ENCODE measurements around the gene FUNDC1. TPM values are rescaled to one million over a fixed set of nuclear protein-coding genes. Genes with fewer than 3 reads are reported as not detected.
A peak's percentile ranks its signal among the peaks of the same experiment; 100 is the strongest.

FUNDC1 gene
- total RNA-seq, 2 donors from 2014 or later, result 9.9 to 11.1 TPM

DNA sequence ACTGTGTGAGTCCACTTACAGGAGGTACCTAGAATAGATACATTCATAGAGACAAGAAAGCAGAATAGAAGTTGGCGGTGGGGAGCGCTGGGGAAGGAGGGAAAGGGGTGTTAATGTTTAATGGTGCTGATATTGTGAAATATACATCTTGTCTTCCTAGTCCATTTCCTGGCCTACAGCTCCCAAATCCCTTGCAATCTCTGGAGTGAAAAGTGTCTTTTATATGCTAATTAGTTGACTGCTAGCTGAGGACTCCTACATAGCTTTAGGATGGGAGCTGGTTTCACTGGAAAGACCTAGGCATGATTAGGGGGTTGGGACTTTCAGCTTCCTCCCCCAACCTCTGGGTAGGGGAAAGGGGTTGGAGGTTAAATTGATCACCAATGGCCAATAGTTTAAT, 36.0 kb downstream of the FUNDC1 start:
- H3K9me3 Mint-ChIP-seq, result no peaks in the 10 kb centered on the region
- no peak overlapping the region for H3K4me3 Mint-ChIP-seq
- peak overlapping the region; percentile 73 for H3K27ac Mint-ChIP-seq
- H3K36me3 Mint-ChIP-seq (ENCODE audit: low read depth), result no peaks in the 10 kb centered on the region
- ATAC-seq (replicated peaks), result no peak
- peaks cover 6% of the 10 kb centered on the region for H3K4me1 Mint-ChIP-seq
- no peaks in the 10 kb centered on the region for H3K27me3 Mint-ChIP-seq

DNA sequence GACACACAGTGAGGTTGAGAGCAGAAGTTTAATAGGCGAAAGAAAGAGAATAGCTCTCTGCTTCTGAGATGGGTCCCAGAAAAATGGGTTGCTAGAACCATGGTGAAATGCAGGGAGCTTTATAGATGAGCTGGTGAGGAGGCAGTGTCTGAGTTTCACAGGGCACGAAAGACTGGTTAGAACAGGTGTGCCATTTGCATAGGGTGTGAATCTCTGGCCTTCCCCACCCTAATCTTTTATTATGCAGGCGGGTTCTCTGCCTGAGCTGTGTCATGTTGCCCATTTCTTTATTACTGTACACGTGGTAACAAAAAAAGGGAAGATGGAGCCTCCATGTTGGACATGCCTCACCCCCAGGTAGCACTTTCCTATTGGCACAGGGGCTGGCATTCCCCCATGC, 39.1 kb downstream of the FUNDC1 start:
- H3K27me3 Mint-ChIP-seq, result no peaks in the 10 kb centered on the region
- no peak overlapping the region for H3K27ac Mint-ChIP-seq
- no peak for ATAC-seq (replicated peaks)
- no peaks in the 10 kb centered on the region for H3K9me3 Mint-ChIP-seq
- H3K36me3 Mint-ChIP-seq (ENCODE audit: low read depth), result no peaks in the 10 kb centered on the region
- no peak overlapping the region for H3K4me3 Mint-ChIP-seq
- peaks cover 6% of the 10 kb centered on the region for H3K4me1 Mint-ChIP-seq

DNA sequence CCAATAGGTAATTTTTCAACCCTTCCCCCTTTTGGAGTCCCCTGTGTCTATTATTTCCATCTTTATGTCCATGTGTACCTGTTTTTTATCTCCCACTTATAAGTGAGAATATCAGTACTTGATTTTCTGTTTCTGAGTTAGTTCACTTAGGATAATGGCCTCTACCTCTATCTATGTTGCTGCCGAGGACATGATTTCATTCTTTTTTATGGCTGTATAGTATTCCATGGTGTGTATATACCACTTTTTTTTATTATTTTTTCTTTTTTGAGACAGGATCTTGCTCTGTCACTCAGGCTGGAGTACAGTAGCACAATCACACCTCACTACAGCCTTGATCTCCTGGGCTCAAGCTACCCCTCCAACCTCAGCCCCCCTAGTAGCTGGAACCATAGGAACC, 47.6 kb downstream of the FUNDC1 start:
- no peak overlapping the region for H3K27ac Mint-ChIP-seq
- H3K36me3 Mint-ChIP-seq (ENCODE audit: low read depth), result no peaks in the 10 kb centered on the region
- peaks cover 3% of the 10 kb centered on the region for H3K4me1 Mint-ChIP-seq
- no peak for ATAC-seq (replicated peaks)
- H3K27me3 Mint-ChIP-seq, result peaks cover 4% of the 10 kb centered on the region
- H3K4me3 Mint-ChIP-seq, result no peak overlapping the region
- H3K9me3 Mint-ChIP-seq, result no peaks in the 10 kb centered on the region

DNA sequence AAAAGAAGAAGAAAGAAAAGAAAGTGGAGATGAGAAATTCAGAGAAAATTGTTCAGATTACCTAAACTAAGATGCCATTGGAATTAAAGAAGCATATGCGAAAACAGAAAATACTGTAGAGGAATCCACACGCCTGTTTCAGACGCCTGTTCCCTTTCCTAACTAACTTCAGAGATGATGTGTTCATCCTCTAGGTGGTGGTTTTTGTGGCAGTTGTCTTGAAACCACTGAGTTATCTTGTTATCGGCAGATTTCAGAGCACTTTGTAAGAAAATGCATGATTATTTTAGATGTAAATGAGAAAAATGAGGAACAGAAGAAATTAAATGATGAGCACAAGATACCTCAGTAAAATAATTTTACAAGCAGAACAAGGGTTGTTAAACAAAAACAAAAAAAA, 48.3 kb downstream of the FUNDC1 start:
- no peaks in the 10 kb centered on the region for H3K9me3 Mint-ChIP-seq
- peak; percentile 40 for ATAC-seq (replicated peaks)
- H3K27ac Mint-ChIP-seq, result no peak overlapping the region
- no peak overlapping the region for H3K4me3 Mint-ChIP-seq
- peaks cover 4% of the 10 kb centered on the region for H3K27me3 Mint-ChIP-seq
- peaks cover 3% of the 10 kb centered on the region for H3K4me1 Mint-ChIP-seq
- H3K36me3 Mint-ChIP-seq (ENCODE audit: low read depth), result no peaks in the 10 kb centered on the region

DNA sequence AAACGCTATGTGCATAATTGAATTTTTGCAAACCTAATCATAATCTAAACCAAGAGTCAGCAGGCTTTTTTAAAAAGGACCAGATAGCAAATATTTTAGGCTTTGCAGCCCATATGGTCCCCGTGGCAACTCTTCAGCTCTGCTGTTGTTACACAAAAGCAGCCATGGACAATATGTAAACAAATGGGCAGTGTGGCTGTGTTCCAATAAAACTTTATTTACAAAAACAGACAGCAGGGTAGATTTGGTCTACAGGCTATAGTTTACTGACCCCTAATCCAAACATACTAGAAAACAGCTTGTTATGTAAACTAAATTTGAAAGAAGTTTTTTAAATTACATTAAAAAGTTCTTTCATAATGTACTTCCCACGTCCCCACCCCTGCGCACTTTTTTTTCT, 53.1 kb downstream of the FUNDC1 start:
- H3K36me3 Mint-ChIP-seq (ENCODE audit: low read depth), result no peaks in the 10 kb centered on the region

DNA sequence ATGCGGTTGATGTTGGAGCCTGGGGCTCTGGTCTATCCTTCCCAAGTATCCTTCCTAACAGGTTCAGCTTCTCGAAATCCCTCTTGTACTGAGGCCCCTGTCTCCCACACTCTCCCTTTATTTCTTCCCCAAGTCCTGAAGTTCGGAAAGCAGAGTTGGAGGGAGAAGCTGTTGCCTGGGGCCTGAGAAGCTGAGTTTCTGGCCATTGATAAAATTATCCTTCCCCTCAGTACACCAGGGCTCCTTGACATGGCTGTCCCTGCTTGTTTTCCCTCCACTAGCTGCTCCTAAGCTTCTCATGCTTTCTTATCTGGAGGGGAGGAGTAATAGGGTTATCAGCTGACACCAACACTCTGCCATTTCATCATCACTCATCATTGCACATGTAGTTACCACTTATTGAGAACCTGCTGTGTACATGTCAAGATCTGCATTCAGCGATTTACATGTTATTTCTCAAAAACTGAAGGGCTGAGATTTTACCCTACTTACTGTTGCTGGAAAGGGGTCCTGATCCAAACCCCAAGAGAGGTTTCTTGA, 58.0 kb downstream of the FUNDC1 start:
- ATAC-seq (replicated peaks), result no peak
- Mint-ChIP-seq H3K4me1 (no peaks in the 10 kb centered on the region), H3K36me3 (ENCODE audit: low read depth) (no peaks in the 10 kb centered on the region), H3K4me3 (no peak overlapping the region), H3K9me3 (no peaks in the 10 kb centered on the region), H3K27me3 (no peaks in the 10 kb centered on the region), H3K27ac (no peak overlapping the region)

More for the DNA sequence above, 53.1 kb downstream of the FUNDC1 start:
- ATAC-seq (replicated peaks), result no peak
- Mint-ChIP-seq H3K4me3 (no peak overlapping the region), H3K27ac (no peak overlapping the region), H3K9me3 (no peaks in the 10 kb centered on the region), H3K4me1 (peaks cover 3% of the 10 kb centered on the region), H3K27me3 (peaks cover 4% of the 10 kb centered on the region)

DNA sequence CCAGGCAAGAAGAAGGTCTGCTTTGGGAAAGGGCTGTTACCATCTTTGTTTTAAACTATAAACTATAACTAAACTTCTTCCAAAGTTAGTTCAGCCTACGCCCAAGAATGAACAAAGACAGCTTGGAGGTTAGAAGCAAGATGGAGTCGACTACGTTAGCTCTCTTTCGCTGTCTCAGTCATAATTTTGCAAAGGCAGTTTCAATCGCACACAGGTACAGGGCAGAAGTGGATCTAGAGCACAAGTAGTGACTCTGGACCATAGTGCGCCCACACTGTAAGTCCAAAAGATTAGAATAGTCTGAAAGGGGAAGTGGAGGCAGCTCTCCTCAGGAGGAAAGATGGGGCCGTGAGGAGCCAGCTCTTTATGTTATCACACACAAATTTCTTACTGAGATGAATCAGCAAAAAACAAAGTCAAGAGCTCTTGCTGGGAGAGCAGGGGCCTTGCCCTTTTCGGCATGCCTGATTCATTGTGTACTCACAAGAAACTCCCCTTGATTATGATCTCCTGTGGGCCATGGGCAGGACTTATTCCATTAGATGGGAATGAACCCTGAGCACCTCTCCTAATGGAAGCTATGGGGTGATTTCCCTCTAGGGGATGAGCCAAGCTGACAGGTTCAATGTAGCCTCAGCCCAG, 58.6 kb downstream of the FUNDC1 start:
- Mint-ChIP-seq H3K36me3 (ENCODE audit: low read depth) (no peaks in the 10 kb centered on the region), H3K9me3 (no peaks in the 10 kb centered on the region), H3K4me3 (no peak overlapping the region), H3K4me1 (no peaks in the 10 kb centered on the region), H3K27ac (no peak overlapping the region), H3K27me3 (no peaks in the 10 kb centered on the region)
- ATAC-seq (replicated peaks), result no peak

DNA sequence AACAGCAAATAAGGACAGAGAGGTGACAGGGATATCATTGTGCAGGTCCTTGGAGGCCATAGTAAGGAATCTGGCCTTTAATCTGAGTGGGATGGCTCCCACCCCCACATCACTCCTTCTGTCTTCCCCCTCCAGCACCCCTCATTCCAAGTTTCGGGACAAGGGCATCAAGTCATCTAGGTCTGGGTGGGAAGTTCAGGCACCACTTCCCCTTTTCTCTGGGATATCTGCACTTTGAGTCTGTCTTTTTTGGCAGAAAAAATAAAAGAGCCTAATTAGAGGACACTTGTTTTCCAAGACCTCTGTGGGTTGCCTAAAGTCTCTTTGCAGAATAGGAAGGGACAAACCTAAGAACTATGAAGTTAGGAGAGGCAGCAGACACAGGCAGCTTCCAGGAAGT, 60.1 kb downstream of the FUNDC1 start:
- H3K36me3 Mint-ChIP-seq (ENCODE audit: low read depth), result no peaks in the 10 kb centered on the region
- H3K4me3 Mint-ChIP-seq, result no peak overlapping the region
- H3K4me1 Mint-ChIP-seq, result no peaks in the 10 kb centered on the region
- H3K27me3 Mint-ChIP-seq, result no peaks in the 10 kb centered on the region
- H3K27ac Mint-ChIP-seq, result no peak overlapping the region
- no peak for ATAC-seq (replicated peaks)
- H3K9me3 Mint-ChIP-seq, result no peaks in the 10 kb centered on the region

DNA sequence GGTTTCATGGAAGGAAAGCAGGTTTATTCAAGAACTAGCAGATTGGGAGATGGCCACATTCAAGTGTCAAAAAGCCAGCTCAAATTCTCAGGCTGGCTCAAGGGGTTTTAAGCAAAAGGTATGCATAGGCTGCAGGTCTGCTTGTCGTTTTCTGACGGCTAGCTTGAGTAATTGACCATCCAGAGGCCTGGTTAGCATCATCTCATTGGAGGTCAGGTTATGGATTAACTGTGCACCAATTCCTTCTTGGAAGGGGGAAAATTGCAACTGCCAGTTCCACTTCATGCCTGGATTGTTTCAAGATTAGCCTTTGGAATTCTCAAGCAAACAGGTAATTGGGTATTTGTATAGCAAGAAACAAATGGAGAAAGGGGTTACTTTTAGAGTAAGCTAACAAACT, 62.1 kb downstream of the FUNDC1 start:
- Mint-ChIP-seq H3K4me1 (no peaks in the 10 kb centered on the region), H3K27ac (no peak overlapping the region), H3K4me3 (no peak overlapping the region), H3K36me3 (ENCODE audit: low read depth) (no peaks in the 10 kb centered on the region), H3K27me3 (no peaks in the 10 kb centered on the region), H3K9me3 (no peaks in the 10 kb centered on the region)
- ATAC-seq (replicated peaks), result no peak

DNA sequence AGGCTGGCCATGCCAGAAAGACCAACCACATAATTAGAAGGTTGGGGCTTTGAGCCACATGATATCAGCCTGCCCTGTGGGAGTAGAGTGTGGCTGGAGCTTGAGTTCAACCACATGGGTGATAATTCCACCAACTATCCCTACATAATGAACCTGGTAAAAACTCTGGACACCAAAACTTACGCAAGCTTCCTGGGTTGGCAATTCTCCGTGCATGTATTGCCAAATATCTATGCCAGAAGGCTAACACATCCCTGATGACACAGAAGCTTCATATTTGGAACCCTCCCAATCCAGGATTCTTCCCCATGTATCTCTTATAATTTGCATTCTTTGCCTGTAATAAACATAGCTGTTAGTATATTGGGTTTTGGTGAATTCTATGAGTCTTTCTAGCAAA, 68.2 kb downstream of the FUNDC1 start:
- no peak for ATAC-seq (replicated peaks)
- Mint-ChIP-seq H3K9me3 (no peaks in the 10 kb centered on the region), H3K27me3 (no peaks in the 10 kb centered on the region), H3K36me3 (ENCODE audit: low read depth) (no peaks in the 10 kb centered on the region), H3K4me3 (no peak overlapping the region), H3K27ac (no peak overlapping the region), H3K4me1 (no peaks in the 10 kb centered on the region)

Other genes starting within 250 kb of the FUNDC1 start
- gene EFHC2, start 199.2 kb downstream of the FUNDC1 start, total RNA-seq, result under 1 TPM; 0.13 to 0.15 TPM